Nephron (organoid): ENCODE results near the gene TCERG1L.

Experiments
- H3K27ac Mint-ChIP-seq, 3 experiments: 2 replicates each; pipeline ENCODE4 v1.8.0; 2020; ENCODE audit warnings: mixed read lengths in 3 of 3, mild to moderate bottlenecking in 2 of 3, moderate library complexity in 1 of 3
- H3K27me3 Mint-ChIP-seq: 2 replicates; pipeline ENCODE4 v1.8.0; 2021; ENCODE audit warnings: low read depth, mild to moderate bottlenecking, moderate library complexity, mixed read lengths
- H3K36me3 Mint-ChIP-seq: 2 replicates; pipeline ENCODE4 v1.8.0; 2020; ENCODE audit warnings: low read depth, mixed read lengths
- H3K4me1 Mint-ChIP-seq: 2 replicates; pipeline ENCODE4 v1.8.0; 2020; ENCODE audit warnings: mixed read lengths
- H3K4me3 Mint-ChIP-seq, 3 experiments: 2 replicates each; pipeline ENCODE4 v1.8.0; 2020; ENCODE audit warnings: mild to moderate bottlenecking in 3 of 3, mixed read lengths in 3 of 3, moderate library complexity in 2 of 3
- H3K9me3 Mint-ChIP-seq: 2 replicates; pipeline ENCODE4 v1.8.0; 2020; ENCODE audit warnings: mixed read lengths
- TF ChIP-seq, protein P1 (sequence below), 3 experiments: fragments of 200-600 bp; sonication (generic); IDR thresholded peaks; one replicate each; pipeline ENCODE4 v1.5.0; 2021; ENCODE audit warnings: antibody characterized with exemption in 3 of 3; ENCODE audit not compliant: unreplicated experiment in 3 of 3

Gene TCERG1L

DNA sequence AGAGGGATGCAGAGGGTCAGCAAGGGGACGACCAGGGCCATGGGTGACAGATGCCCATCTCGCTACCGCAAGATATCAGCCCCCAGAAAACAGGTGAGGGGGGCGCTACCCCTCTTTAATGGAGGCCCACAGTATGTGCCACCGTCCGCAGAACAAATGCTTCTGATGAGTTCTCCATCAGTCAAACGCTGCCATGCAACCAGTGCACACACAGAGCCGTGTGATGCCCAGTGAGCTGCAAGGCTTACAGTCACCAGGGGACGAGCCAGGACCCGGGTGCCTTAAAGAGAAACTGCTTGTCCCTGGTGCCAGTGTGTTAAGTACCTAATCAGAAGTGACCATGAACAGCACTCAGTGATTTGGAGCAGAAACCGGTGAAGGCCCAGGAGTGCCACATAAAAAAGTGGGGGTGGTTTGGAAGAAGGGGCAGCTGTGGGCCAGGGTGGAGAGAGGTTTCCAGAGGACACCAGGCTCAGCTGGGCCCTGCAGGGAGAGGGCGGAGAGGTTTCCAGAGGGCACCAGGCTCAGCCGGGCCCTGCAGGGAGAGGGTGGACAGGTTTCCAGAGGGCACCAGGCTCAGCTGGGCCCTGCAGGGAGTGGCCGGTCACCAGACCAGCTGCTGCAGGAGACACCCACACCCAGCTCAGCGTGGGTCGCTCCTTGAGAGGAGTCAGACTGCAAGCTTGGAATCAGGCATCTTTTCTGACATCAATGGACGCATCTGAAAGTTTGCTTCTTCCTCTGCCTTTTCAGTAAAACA lies 50.9 kb downstream of the TCERG1L start:
- Mint-ChIP-seq H3K36me3 (no peaks in the 10 kb centered on the region), H3K4me3 (no peak overlapping the region)

DNA sequence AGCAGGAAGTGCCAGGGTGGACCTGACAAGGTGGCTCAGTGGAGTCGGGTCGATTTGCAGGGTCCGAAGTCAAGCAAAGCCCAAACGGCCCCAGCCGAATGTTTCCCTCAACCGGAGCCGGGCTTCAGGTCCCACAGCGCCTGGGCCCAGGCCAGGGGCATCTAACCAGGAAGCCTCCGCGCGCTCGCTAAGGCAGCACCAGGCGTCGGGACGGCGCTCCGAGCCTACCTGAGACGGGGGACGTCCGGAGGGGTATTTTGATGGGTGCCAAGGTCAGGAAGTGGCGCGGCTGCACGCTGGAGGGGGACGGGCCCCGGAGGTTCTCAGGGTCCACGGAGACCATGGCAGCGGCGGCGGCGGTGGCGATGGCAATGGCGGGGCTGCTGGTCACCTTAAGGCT lies 51.5 kb downstream of the TCERG1L start:
- H3K4me1 Mint-ChIP-seq, result peaks cover 13% of the 10 kb centered on the region
- TF ChIP-seq, protein P1, sequence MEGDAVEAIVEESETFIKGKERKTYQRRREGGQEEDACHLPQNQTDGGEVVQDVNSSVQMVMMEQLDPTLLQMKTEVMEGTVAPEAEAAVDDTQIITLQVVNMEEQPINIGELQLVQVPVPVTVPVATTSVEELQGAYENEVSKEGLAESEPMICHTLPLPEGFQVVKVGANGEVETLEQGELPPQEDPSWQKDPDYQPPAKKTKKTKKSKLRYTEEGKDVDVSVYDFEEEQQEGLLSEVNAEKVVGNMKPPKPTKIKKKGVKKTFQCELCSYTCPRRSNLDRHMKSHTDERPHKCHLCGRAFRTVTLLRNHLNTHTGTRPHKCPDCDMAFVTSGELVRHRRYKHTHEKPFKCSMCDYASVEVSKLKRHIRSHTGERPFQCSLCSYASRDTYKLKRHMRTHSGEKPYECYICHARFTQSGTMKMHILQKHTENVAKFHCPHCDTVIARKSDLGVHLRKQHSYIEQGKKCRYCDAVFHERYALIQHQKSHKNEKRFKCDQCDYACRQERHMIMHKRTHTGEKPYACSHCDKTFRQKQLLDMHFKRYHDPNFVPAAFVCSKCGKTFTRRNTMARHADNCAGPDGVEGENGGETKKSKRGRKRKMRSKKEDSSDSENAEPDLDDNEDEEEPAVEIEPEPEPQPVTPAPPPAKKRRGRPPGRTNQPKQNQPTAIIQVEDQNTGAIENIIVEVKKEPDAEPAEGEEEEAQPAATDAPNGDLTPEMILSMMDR (IDR thresholded peaks at IDR 0.05; ENCODE audit: unreplicated experiment in 3 of 3), result no peak
- H3K27ac Mint-ChIP-seq, result no peak overlapping the region
- H3K4me3 Mint-ChIP-seq, result no peak overlapping the region
- H3K9me3 Mint-ChIP-seq, result no peaks in the 10 kb centered on the region
- H3K27me3 Mint-ChIP-seq, result peaks cover 34% of the 10 kb centered on the region
- no peaks in the 10 kb centered on the region for H3K36me3 Mint-ChIP-seq

More for the DNA sequence above, 50.9 kb downstream of the TCERG1L start:
- H3K4me1 Mint-ChIP-seq, result peaks cover 7% of the 10 kb centered on the region
- H3K27ac Mint-ChIP-seq, result no peak overlapping the region
- TF ChIP-seq, protein P1 (IDR thresholded peaks at IDR 0.05; ENCODE audit: unreplicated experiment in 3 of 3), result no peak
- peaks cover 28% of the 10 kb centered on the region for H3K27me3 Mint-ChIP-seq
- H3K9me3 Mint-ChIP-seq, result no peaks in the 10 kb centered on the region

DNA sequence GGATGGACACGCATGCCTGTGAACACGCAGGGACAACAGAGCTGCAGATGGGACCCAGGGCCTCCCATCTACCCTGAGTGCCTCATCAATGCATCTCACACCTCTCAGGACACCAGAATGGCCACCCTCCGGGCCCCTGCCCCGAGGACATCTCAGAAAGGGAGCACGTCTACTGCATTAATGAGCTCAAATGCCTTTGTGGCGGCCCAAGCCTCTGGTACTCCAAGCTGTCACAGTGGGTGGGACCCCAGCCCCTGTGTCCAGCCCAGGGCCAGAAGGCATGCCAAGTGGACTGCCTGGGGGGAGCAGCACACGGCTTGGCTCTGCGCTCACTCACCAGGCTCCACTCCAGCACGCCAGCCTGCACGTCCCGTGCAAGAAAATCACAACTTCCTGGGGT lies 52.0 kb downstream of the TCERG1L start:
- peaks cover 38% of the 10 kb centered on the region for H3K27me3 Mint-ChIP-seq
- TF ChIP-seq, protein P1 (IDR thresholded peaks at IDR 0.05; ENCODE audit: unreplicated experiment in 3 of 3), result no peak
- no peaks in the 10 kb centered on the region for H3K9me3 Mint-ChIP-seq
- no peaks in the 10 kb centered on the region for H3K36me3 Mint-ChIP-seq
- H3K4me1 Mint-ChIP-seq, result peaks cover 18% of the 10 kb centered on the region
- no peak overlapping the region for H3K4me3 Mint-ChIP-seq
- H3K27ac Mint-ChIP-seq, result no peak overlapping the region

DNA sequence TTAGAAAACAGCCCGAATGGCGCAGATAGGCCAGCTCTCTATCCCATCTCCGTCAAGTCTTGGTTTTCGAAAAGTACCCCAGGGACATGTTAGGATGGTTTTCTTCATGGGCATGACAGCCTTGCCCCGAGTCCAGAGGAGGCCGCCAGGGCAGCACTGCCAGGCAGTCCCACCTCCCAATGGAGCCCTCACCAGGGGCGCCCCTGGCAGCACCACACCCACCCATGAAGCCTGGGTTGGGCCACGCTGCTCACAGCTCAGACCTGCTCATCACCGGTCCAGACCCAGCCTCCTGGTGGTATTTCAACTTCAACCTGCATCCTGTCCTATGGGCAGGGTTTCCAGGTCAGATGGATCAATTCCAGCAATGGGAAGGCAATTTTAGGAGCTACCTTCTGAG lies 53.3 kb downstream of the TCERG1L start:
- peaks cover 35% of the 10 kb centered on the region for H3K27me3 Mint-ChIP-seq
- H3K4me3 Mint-ChIP-seq, result no peak overlapping the region
- peaks cover 26% of the 10 kb centered on the region for H3K4me1 Mint-ChIP-seq
- TF ChIP-seq, protein P1 (IDR thresholded peaks at IDR 0.05; ENCODE audit: unreplicated experiment in 3 of 3), result no peak
- H3K27ac Mint-ChIP-seq, result no peak overlapping the region
- H3K9me3 Mint-ChIP-seq, result no peaks in the 10 kb centered on the region
- H3K36me3 Mint-ChIP-seq, result no peaks in the 10 kb centered on the region

DNA sequence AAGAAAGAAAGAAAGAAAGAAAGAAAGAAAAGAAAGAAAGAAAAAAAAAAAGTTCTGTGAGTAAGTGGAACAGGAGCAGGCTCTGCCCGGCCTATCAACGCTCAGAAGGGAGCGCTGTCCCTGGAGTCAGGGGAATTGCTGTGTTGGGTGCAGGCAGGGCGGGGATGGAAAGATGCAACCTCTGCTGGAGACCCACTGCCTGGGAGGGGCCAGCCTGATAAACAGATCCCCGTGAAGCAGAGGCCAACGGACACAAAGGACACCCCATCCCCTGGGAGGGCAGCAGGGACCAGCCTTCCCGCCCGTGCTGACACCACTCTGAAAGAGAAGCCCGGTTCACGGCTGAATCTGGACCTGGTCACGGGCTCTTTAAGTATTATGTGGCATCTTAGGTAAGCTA lies 54.5 kb downstream of the TCERG1L start:
- H3K27me3 Mint-ChIP-seq, result peaks cover 39% of the 10 kb centered on the region
- no peaks in the 10 kb centered on the region for H3K9me3 Mint-ChIP-seq
- H3K27ac Mint-ChIP-seq, result no peak overlapping the region
- no peaks in the 10 kb centered on the region for H3K36me3 Mint-ChIP-seq
- no peak overlapping the region for H3K4me3 Mint-ChIP-seq
- H3K4me1 Mint-ChIP-seq, result peaks cover 37% of the 10 kb centered on the region
- TF ChIP-seq, protein P1 (IDR thresholded peaks at IDR 0.05; ENCODE audit: unreplicated experiment in 3 of 3), result no peak

DNA sequence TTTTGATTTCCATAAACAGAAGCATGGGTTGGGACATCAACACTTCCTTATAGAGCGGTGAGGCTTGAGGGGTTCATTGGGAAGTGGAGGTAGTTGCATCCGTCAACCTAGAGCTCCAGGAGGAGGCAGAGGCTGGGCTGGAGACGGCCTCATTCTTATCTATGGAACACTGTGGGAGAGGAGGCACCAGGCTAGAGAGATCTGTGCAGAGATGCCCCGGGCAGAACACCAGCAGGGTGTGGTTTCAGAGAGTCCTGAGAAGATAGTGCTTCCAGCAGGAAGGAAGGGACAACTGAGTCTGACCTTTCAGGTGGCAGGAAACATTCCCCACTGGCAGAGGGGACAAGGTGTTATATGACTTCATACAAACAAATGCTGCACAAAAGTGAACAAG lies 56.7 kb downstream of the TCERG1L start:
- Mint-ChIP-seq H3K9me3 (no peaks in the 10 kb centered on the region), H3K36me3 (no peaks in the 10 kb centered on the region), H3K27ac (no peak overlapping the region), H3K4me3 (no peak overlapping the region), H3K27me3 (peaks cover 51% of the 10 kb centered on the region), H3K4me1 (peaks cover 57% of the 10 kb centered on the region)
- TF ChIP-seq, protein P1 (IDR thresholded peaks at IDR 0.05; ENCODE audit: unreplicated experiment in 3 of 3), result no peak
